Panc1 (cell line): ENCODE data around the gene TSHR. TPM values are rescaled to one million over a fixed set of nuclear protein-coding genes. Genes with fewer than 3 reads are reported as not detected.

Source experiments
- ATAC-seq: fragments of 200-7000 bp; cut with Tn5 transposase; 2 replicates; pipeline ENCODE4 v1.9.1; 2020; ENCODE audit warnings: mild to moderate bottlenecking, moderate library complexity
- BruUV-seq: library from RNA; stranded (reverse); fragments of 400-500 nt; replicated peaks from 2 replicates; lab custom pipeline; 2021; lab: Mats Ljungman, UMichigan
- CTCF ChIA-PET: fragments of 300-600 bp; sonication (Branson Sonifier 250); formaldehyde crosslinking; loops from one replicate; lab custom pipeline; 2022; ENCODE audit warnings: antibody characterized with exemption; lab: Charles Lee
- POLR2A ChIA-PET: fragments of 300-600 bp; sonication (Branson Sonifier 250); formaldehyde crosslinking; loops from one replicate; lab custom pipeline; 2022; ENCODE audit warnings: antibody characterized with exemption; lab: Charles Lee
- DNase-seq: peaks from one replicate; pipeline ENCODE4 v3.0.0-alpha.2; 2010; ENCODE audit warnings: low read depth, low spot score
- H3K27ac ChIP-seq: 2 replicates; pipeline ENCODE4 v1.5.1; 2011; ENCODE audit warnings: mild to moderate bottlenecking, low read length, inconsistent platforms
- H3K27me3 ChIP-seq: fragments of 200-500 bp; sonication (Bioruptor generic); 2 replicates; pipeline ENCODE4 v1.6.0; 2014; ENCODE audit warnings: low read length, inconsistent platforms; ENCODE audit not compliant: control insufficient read depth, insufficient read depth
- H3K36me3 ChIP-seq: fragments of 200-500 bp; sonication (Bioruptor generic); 2 replicates; pipeline ENCODE4 v1.5.1; 2014; ENCODE audit warnings: inconsistent platforms, mild to moderate bottlenecking, low read length, moderate library complexity; ENCODE audit not compliant: control insufficient read depth, insufficient read depth
- H3K4me1 ChIP-seq: 2 replicates; pipeline ENCODE4 v1.5.1; 2011; ENCODE audit warnings: inconsistent platforms, mild to moderate bottlenecking, low read length, moderate library complexity; ENCODE audit not compliant: control insufficient read depth, insufficient read depth
- H3K4me3 ChIP-seq, 2 experiments: 2 replicates each; pipeline ENCODE4 v1.5.1; 2011 to 2012; ENCODE audit warnings: low read depth in 2 of 2, low read length in 2 of 2, mild to moderate bottlenecking in 2 of 2, inconsistent platforms in 1 of 2, moderate library complexity in 1 of 2
- H3K9me3 ChIP-seq: fragments of 200-500 bp; sonication (Bioruptor generic); 2 replicates; pipeline ENCODE4 v1.5.1; 2014; ENCODE audit warnings: low read depth, mild to moderate bottlenecking, inconsistent platforms, low read length, moderate library complexity; ENCODE audit not compliant: control insufficient read depth, insufficient read depth
- POLR2AphosphoS5 ChIP-seq: IDR thresholded peaks from 2 replicates; pipeline ENCODE4 v1.6.1; 2012; ENCODE audit warnings: mild to moderate bottlenecking, low read depth, low read length, moderate library complexity
- REST ChIP-seq, 2 experiments: IDR thresholded peaks; 2 replicates each; pipeline ENCODE4 v1.6.1; 2011 to 2012; ENCODE audit warnings: low read depth in 2 of 2, control low read depth in 1 of 2, low read length in 1 of 2, mild to moderate bottlenecking in 1 of 2, moderate library complexity in 1 of 2; ENCODE audit not compliant: insufficient read depth in 1 of 2
- SIN3A ChIP-seq: IDR thresholded peaks from 2 replicates; pipeline ENCODE4 v1.6.1; 2012; ENCODE audit warnings: low read depth, mild to moderate bottlenecking, low read length, moderate library complexity, borderline replicate concordance; ENCODE audit not compliant: insufficient read depth
- TCF7L2 ChIP-seq: IDR thresholded peaks from 2 replicates; pipeline ENCODE4 v1.6.1; 2011; ENCODE audit warnings: mild to moderate bottlenecking, low read depth, low read length, inconsistent platforms
- in situ Hi-C: cut with HindIII; loops from 2 replicates; pipeline ENCODE4 v1.10.0; 2016; ENCODE audit warnings: low sequenced_read_pairs, low pct_unique_long_range_greater_than_20kb
- intact Hi-C: fragments of 100-400 bp; cut with micrococcal nuclease; formaldehyde crosslinking; loops from one replicate; pipeline ENCODE4 v1.10.0; 2022; ENCODE audit not compliant: unreplicated experiment
- total RNA-seq: library from RNA; stranded (reverse); gene quantifications from one replicate; pipeline ENCODE4 v1.2.1, GENCODE V29; 2021; ENCODE audit not compliant: unreplicated experiment
- TF ChIP-seq, protein P1 (sequence below): fragments of 450-650 bp; IDR thresholded peaks from 2 replicates; pipeline ENCODE4 v1.5.1; 2017; ENCODE audit warnings: mild to moderate bottlenecking

TSHR gene
- total RNA-seq, 1 experiment from 2014 or later: not detected

- CTCF ChIA-PET: no interaction called here
Observed at GRCh38 chr14:81138429-81138828, 183.0 kb downstream of the TSHR start.

DNA sequence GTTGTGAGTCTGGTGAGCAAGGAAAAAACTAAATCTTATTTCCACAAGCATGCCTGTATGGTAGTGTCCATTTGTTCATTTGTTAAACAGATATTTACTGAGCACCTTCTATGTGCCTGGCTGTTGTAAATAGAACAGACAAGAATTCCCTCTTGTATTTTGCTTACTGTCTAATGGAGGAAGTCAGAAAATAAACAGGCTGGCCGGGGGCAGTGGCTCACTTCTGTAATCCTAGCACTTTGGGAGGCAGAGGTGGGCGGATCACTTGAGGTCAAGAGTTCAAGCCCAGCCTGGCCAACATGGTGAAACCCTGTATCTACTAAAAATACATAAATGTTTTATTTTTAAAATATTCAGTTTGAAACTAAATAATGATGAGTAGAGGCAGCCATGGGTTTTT, 186.0 kb downstream of the TSHR start:
- intact Hi-C loops: no loop called here
- no peak for TF ChIP-seq REST (IDR thresholded peaks at IDR 0.05; ENCODE audit: insufficient read depth in 1 of 2, low read depth in 2 of 2, low read length in 1 of 2)
- TF ChIP-seq TCF7L2: no peak
- TF ChIP-seq, protein P1, sequence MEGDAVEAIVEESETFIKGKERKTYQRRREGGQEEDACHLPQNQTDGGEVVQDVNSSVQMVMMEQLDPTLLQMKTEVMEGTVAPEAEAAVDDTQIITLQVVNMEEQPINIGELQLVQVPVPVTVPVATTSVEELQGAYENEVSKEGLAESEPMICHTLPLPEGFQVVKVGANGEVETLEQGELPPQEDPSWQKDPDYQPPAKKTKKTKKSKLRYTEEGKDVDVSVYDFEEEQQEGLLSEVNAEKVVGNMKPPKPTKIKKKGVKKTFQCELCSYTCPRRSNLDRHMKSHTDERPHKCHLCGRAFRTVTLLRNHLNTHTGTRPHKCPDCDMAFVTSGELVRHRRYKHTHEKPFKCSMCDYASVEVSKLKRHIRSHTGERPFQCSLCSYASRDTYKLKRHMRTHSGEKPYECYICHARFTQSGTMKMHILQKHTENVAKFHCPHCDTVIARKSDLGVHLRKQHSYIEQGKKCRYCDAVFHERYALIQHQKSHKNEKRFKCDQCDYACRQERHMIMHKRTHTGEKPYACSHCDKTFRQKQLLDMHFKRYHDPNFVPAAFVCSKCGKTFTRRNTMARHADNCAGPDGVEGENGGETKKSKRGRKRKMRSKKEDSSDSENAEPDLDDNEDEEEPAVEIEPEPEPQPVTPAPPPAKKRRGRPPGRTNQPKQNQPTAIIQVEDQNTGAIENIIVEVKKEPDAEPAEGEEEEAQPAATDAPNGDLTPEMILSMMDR: no peak
- no peak for TF ChIP-seq POLR2AphosphoS5
- TF ChIP-seq SIN3A: no peak
- H3K36me3 ChIP-seq: no peaks in the 10 kb centered on the region
- no peak for DNase-seq
- POLR2A ChIA-PET: no interaction called here
- CTCF ChIA-PET: no interaction called here
- no TSS peak for BruUV-seq
- H3K4me3 ChIP-seq: no peak overlapping the region
- H3K4me1 ChIP-seq: no peaks in the 10 kb centered on the region
- ATAC-seq: no peak
- in situ Hi-C loops: no loop called here
- H3K27me3 ChIP-seq: no peaks in the 10 kb centered on the region
- no peaks in the 10 kb centered on the region for H3K9me3 ChIP-seq
- no peak overlapping the region for H3K27ac ChIP-seq

More at GRCh38 chr14:81138429-81138828, 183.0 kb downstream of the TSHR start:
- Histone ChIP-seq H3K27me3 (no peaks in the 10 kb centered on the region), H3K4me1 (no peaks in the 10 kb centered on the region), H3K4me3 (no peak overlapping the region), H3K27ac (no peak overlapping the region), H3K36me3 (no peaks in the 10 kb centered on the region), H3K9me3 (no peaks in the 10 kb centered on the region)
- POLR2A ChIA-PET: interaction anchor here (0.6 kb wide), 1 partner anchor 237 kb away, joined by 4 read pairs; no protein-coding TSS in a partner anchor
- no TSS peak for BruUV-seq
- TF ChIP-seq, protein P1: no peak
- TF ChIP-seq POLR2AphosphoS5 (no peak), SIN3A (no peak), TCF7L2 (no peak), REST (IDR thresholded peaks at IDR 0.05; ENCODE audit: insufficient read depth in 1 of 2, low read depth in 2 of 2, low read length in 1 of 2) (no peak)
- in situ Hi-C loops (no loop called here), intact Hi-C loops (no loop called here)
- DNase-seq (no peak), ATAC-seq (no peak)
